DOHH2 (cell line): ENCODE measurements around the gene NYAP2.

Source experiments
- H3F3A ChIP-seq: fragments of 200-600 bp; sonication (generic), shearing (Covaris generic); 2 replicates; pipeline ENCODE4 v1.6.0; 2016; ENCODE audit warnings: antibody characterized with exemption, mild to moderate bottlenecking; ENCODE audit not compliant: control insufficient read depth, insufficient read depth
- H3K27ac ChIP-seq: fragments of 200-600 bp; sonication (generic); 2 replicates; pipeline ENCODE4 v1.5.1; 2014; ENCODE audit warnings: low read depth, mild to moderate bottlenecking, low read length, moderate library complexity
- H3K27me3 ChIP-seq: fragments of 200-600 bp; sonication (generic); 2 replicates; pipeline ENCODE4 v1.6.1; 2014; ENCODE audit warnings: mild to moderate bottlenecking, low read length, mixed read lengths; ENCODE audit not compliant: control insufficient read depth
- H3K36me3 ChIP-seq: fragments of 200-600 bp; sonication (generic); 2 replicates; pipeline ENCODE4 v1.6.1; 2014; ENCODE audit warnings: mild to moderate bottlenecking, low read length, moderate library complexity, mixed read lengths; ENCODE audit not compliant: control insufficient read depth
- H3K4me1 ChIP-seq: fragments of 200-600 bp; sonication (generic); 2 replicates; pipeline ENCODE4 v1.6.1; 2014; ENCODE audit warnings: mild to moderate bottlenecking, low read length, mixed read lengths; ENCODE audit not compliant: control insufficient read depth
- H3K4me2 ChIP-seq: fragments of 200-600 bp; sonication (generic); 2 replicates; pipeline ENCODE4 v1.6.0; 2014; ENCODE audit warnings: mild to moderate bottlenecking, low read length, moderate library complexity
- H3K4me3 ChIP-seq: fragments of 200-600 bp; sonication (generic); 2 replicates; pipeline ENCODE4 v1.5.1; 2014; ENCODE audit warnings: mild to moderate bottlenecking, low read length, mixed read lengths
- H3K79me2 ChIP-seq: fragments of 200-600 bp; sonication (generic); 2 replicates; pipeline ENCODE4 v1.6.1; 2014; ENCODE audit warnings: mild to moderate bottlenecking, low read length, mixed read lengths; ENCODE audit not compliant: control insufficient read depth
- H3K9me2 ChIP-seq: fragments of 200-600 bp; sonication (generic); replicated peaks from 2 replicates; pipeline ENCODE4 v1.6.1; 2014; ENCODE audit warnings: mild to moderate bottlenecking, low read length, mixed read lengths; ENCODE audit not compliant: control insufficient read depth
- H3K9me3 ChIP-seq: fragments of 200-600 bp; sonication (generic); 2 replicates; pipeline ENCODE4 v1.6.1; 2014; ENCODE audit warnings: antibody characterized with exemption, low read length, mixed read lengths; ENCODE audit not compliant: control insufficient read depth, insufficient read depth
- H4K20me1 ChIP-seq: fragments of 200-600 bp; sonication (generic); 2 replicates; pipeline ENCODE4 v1.6.0; 2014; ENCODE audit warnings: low read depth, mild to moderate bottlenecking, antibody characterized with exemption, low read length, moderate library complexity; ENCODE audit not compliant: control insufficient read depth, insufficient read depth
- EZH2phosphoT487 ChIP-seq: fragments of 200-600 bp; sonication (generic); IDR thresholded peaks from 2 replicates; pipeline ENCODE4 v1.6.1; 2017; ENCODE audit warnings: borderline replicate concordance, mild to moderate bottlenecking, antibody characterized with exemption, low read length, moderate library complexity, mixed read lengths
- TF ChIP-seq, protein P1 (sequence below): fragments of 200-600 bp; sonication (generic); IDR thresholded peaks from one replicate; pipeline ENCODE4 v1.5.1; 2014; ENCODE audit warnings: antibody characterized with exemption, mild to moderate bottlenecking, low read depth, low read length; ENCODE audit not compliant: poor library complexity, severe bottlenecking

The NYAP2 gene

DNA sequence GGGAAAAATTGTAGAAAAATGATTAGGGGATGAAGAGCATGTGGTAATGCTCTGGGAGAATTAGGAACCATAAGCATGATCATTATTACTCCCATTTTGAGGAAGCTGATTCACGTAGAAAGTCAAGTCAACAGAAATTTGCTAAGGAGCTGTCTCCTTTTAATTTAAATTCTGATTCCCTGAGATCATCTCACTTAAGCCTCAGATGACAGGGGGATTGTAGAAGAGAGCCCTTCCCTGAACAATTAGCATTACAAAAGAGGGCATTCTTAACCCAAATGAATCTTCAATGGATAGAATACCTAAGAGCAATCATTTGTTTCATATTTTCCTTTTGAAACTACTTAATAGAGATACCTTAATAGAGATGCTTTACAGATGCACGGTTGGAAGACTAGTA is 267.9 kb downstream of the NYAP2 start:
- no peaks in the 10 kb centered on the region; the same call in 1 of the 2 replicates for H3K27me3 ChIP-seq
- H3K4me2 ChIP-seq, result no peak overlapping the region
- no peaks in the 10 kb centered on the region for H3K36me3 ChIP-seq
- H3K79me2 ChIP-seq, result no peaks in the 10 kb centered on the region
- TF ChIP-seq, protein P1, sequence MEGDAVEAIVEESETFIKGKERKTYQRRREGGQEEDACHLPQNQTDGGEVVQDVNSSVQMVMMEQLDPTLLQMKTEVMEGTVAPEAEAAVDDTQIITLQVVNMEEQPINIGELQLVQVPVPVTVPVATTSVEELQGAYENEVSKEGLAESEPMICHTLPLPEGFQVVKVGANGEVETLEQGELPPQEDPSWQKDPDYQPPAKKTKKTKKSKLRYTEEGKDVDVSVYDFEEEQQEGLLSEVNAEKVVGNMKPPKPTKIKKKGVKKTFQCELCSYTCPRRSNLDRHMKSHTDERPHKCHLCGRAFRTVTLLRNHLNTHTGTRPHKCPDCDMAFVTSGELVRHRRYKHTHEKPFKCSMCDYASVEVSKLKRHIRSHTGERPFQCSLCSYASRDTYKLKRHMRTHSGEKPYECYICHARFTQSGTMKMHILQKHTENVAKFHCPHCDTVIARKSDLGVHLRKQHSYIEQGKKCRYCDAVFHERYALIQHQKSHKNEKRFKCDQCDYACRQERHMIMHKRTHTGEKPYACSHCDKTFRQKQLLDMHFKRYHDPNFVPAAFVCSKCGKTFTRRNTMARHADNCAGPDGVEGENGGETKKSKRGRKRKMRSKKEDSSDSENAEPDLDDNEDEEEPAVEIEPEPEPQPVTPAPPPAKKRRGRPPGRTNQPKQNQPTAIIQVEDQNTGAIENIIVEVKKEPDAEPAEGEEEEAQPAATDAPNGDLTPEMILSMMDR, result no peak
- no peak for TF ChIP-seq EZH2phosphoT487
- H3K9me2 ChIP-seq, result no peaks in the 10 kb centered on the region
- no peaks in the 10 kb centered on the region for H3K9me3 ChIP-seq
- no peaks in the 10 kb centered on the region for H3K4me1 ChIP-seq
- no peak overlapping the region for H3K27ac ChIP-seq
- no peaks in the 10 kb centered on the region for H4K20me1 ChIP-seq
- H3F3A ChIP-seq, result no peaks in the 10 kb centered on the region
- no peak overlapping the region for H3K4me3 ChIP-seq

DNA sequence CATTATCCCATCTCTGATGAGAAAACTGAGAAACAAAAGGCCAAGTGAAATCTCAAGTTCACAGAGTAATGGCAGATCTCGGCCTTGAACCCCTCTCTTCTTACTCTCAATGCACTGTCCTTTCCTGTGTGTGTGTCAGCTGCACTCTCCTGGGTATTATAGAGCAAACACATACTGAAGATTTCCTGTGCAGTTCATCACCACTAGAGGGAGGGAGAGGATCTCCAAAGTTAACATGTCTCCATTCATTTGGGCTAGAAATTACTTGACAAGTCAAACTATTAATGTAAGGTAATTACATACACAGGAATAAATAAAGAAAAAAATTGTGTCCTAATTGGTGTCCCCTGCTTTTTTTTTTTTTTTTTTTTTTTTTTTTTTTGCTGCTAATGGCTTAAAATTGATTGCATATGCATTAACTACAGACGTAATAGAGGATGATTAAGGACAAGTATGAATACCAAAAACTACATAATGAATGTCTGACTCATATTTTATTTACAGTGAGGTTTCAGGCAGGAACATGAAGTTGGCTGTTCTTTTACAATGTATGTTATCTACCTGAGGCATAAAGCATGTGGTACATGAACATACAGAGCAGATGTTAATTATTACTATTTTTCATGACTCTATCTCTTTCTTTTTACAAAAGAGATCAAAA is 269.2 kb downstream of the NYAP2 start:
- Histone ChIP-seq H3K9me2 (no peaks in the 10 kb centered on the region), H3K4me2 (no peak overlapping the region), H3F3A (no peaks in the 10 kb centered on the region), H3K36me3 (no peaks in the 10 kb centered on the region), H3K79me2 (no peaks in the 10 kb centered on the region), H3K27ac (no peak overlapping the region), H3K4me3 (no peak overlapping the region), H4K20me1 (no peaks in the 10 kb centered on the region), H3K4me1 (no peaks in the 10 kb centered on the region), H3K27me3 (no peaks in the 10 kb centered on the region; the same call in 1 of the 2 replicates), H3K9me3 (no peaks in the 10 kb centered on the region)
- no peak for TF ChIP-seq EZH2phosphoT487
- TF ChIP-seq, protein P1, result peak; percentile 81

DNA sequence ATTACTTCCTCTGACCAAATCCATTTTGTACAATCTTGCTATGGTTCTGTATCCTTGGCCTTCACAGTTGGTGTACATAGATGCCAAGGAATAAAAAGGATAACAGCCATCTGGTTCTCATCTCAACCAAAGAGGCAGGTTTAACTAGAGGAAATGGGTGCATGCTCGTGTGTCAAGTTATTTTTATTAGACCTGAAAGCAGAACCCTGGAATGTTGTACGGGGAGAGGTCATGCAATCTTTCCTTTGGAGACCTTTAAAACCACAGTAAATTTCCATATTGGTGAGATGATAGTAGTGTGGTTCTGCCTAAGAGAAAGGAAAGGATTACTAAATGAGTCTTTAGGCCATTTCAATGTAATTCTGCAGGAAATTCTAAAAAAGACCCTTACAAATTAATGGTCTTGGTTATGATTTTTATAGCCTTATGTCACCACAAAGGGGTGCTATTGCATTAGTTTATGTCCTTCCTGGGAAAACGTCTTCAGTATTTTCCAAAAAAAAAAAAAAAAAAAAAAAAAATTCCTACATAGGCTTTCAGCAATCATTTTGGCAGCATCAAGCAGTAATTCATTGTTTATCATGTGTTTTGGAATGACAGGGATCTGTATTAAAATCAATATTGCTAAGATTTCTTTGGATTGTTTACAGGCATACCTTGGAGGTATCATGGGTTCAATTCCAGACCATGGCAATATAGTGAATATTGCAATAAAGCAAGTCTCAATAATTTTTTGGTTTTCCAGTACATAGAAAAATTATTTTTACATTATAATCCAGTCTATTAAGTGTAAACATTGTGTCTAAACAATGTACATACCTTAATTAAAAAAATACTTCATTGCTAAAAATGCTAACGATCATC is 270.8 kb downstream of the NYAP2 start:
- Histone ChIP-seq H3K36me3 (no peaks in the 10 kb centered on the region), H3K27me3 (no peaks in the 10 kb centered on the region; the same call in 1 of the 2 replicates), H3K4me1 (no peaks in the 10 kb centered on the region), H3K79me2 (no peaks in the 10 kb centered on the region), H3K27ac (no peak overlapping the region), H3K4me2 (no peak overlapping the region), H3F3A (no peaks in the 10 kb centered on the region), H3K9me2 (no peaks in the 10 kb centered on the region), H4K20me1 (no peaks in the 10 kb centered on the region), H3K9me3 (no peaks in the 10 kb centered on the region), H3K4me3 (no peak overlapping the region)
- no peak for TF ChIP-seq EZH2phosphoT487
- TF ChIP-seq, protein P1, result peak; percentile 51
